ENCODE results near the gene SLC13A3.

Gene SLC13A3

DNA sequence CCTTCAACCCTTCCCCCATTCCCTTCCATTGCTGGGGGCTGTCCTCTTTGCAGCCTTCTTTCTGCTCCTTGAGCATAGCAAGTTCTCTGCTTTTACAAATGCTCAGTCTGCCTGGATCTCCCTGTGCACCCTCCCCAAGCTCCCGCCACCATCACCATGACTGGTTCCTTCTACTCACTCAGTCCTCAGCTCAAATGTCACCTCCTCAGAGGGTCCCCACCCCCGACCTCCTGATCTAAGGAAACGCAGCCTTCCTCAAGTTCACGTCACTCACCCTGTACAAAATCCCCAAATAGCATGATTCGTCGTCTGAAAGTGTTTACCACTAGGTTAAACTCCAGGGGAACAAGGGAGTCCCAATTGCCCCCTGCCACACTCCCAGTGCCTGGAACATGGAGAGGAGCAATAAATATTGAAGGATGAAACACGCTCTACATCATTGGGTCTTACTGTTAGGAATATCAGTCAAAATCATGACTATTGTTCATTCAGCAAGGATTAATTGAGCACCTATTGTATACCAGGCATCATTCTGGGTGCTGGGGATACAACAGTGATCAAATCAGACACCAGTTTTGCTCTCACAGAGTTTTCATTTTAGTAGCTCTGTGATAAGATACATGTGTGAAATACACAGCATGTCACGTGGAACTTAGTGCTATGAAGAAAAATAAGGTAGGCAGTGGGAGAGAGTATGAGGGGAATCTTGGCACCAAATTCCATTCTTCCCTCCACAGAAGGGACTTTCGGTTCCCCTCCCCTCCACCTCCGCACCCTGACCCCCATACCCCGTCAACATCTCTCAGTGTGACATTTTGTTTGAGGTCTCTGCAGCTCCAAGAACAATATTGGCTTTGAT lies 22.4 kb upstream of the SLC13A3 start:
- H3K9ac ChIP-seq (ENCODE audit: low read depth, low read length) = no peak overlapping the region
- no peaks in the 10 kb centered on the region; the same call in 1 of the 2 replicates for H3K4me1 ChIP-seq (ENCODE audit: insufficient read depth, low read length)
- H3K36me3 ChIP-seq (ENCODE audit: insufficient read depth, low read length) = no peaks in the 10 kb centered on the region
- no peaks in the 10 kb centered on the region for H3K9me3 ChIP-seq (ENCODE audit: control insufficient read depth, insufficient read depth, low read length)

DNA sequence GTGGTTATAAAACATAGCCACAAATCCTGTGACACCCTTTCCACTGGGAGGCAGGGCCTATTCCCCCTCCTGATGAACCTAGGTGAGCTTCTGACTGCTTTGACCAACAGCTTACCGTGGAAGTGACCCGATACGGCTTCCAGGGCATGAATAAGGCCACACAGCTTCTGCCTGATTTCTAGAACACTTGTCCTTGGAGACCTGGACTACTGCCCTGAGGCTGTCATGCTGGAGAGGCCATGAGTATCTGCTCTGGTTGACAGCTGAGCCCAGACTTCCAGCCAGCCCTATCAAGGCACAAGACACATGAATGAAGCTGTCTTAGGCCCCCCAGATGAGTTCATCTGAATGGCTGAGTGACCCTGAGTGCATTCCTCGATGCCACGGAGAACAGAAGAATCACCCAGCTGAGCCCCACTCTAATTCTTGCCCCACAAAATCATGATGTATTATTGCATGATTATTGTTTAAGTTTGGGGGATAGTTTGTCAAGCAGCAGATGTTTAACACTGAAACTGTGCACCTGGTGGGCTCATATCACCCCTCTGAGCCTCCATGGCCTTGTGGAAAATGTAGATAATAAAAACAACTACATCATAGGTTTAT lies 21.4 kb upstream of the SLC13A3 start:
- H3K4me1 ChIP-seq (ENCODE audit: insufficient read depth, low read length) = no peaks in the 10 kb centered on the region; the same call in 1 of the 2 replicates
- H3K9ac ChIP-seq (ENCODE audit: low read depth, low read length) = no peak overlapping the region
- H3K36me3 ChIP-seq (ENCODE audit: insufficient read depth, low read length) = no peaks in the 10 kb centered on the region
- H3K9me3 ChIP-seq (ENCODE audit: control insufficient read depth, insufficient read depth, low read length) = no peaks in the 10 kb centered on the region

DNA sequence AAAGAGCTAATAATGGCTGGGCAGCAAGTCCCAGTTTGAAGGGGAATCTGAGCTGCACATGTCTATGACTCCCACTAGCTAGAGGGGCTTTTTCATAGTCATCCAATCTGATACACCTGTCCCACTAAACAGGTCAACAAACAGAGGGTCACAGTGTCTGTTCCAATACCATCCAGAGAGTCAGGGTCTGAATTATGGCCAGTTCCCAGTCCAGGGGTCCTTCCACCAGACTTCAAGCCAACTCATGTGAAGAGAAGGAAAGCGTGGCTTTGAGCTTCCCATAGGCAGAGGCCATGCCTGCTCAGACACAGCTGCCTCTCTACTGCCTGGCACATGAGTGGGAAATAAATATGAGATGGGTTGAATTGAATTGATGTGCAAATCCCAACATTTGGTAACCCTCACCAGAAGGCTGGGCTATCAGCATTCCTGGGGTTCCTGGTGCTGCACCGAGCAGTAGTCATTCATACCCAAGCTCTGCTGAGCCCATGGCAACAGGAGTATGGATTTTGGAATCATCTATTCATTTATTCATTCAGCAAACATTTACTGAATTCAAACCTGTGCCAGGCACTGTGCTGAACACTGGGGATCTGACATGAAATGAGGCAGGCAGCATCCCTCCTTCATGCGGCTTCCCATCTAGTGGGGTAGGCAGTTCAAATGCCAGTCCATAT lies 20.7 kb upstream of the SLC13A3 start:
- Histone ChIP-seq H3K9ac (ENCODE audit: low read depth, low read length) (no peak overlapping the region), H3K4me1 (ENCODE audit: insufficient read depth, low read length) (no peaks in the 10 kb centered on the region; the same call in 1 of the 2 replicates), H3K36me3 (ENCODE audit: insufficient read depth, low read length) (no peaks in the 10 kb centered on the region), H3K9me3 (ENCODE audit: control insufficient read depth, insufficient read depth, low read length) (no peaks in the 10 kb centered on the region)

DNA sequence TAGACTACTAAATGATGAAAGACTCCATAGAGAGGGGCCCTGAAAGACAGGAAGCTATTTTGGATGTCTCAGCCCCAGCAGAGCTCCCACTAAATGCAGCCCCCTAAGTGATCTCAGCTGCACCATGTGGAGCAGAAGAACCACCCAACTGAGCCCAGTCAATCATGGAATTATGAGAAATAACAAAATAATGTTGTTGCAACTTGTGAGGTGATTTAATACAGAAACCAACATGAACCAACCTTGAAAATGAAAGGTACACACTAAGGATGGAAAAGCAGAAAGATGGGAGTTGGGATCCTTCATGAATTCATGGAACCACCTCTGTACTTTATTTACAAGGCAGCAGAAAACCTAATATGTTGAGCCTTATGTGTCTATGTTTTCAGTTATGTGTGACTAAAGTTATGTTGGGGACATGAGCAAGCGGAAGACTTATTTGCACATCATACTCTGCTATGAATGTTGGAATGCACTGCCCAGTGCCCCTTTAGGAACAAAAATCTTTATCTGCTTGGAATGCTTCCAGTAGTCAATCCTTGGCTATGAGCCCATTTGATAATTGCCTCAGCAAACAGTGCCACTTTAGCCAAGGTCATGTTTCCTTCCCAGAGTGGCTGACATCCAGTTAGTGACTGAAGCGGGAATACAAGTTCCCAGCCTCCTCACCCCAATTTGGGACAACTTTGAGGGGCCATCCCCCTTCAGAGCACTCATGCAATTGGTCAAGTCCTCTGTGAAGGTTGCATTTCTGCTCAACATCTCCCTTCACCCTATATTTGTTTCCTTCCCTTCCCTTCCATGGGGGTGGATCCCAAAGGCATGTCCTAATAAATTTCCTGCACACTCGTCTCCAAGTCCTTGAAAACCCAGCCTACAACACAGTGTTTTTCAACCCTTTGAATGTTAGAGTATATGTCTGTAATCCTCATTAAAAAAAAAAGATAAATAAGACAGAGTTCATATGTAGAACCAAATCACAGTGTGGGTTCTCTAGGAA lies 19.6 kb upstream of the SLC13A3 start:
- Histone ChIP-seq H3K9me3 (ENCODE audit: control insufficient read depth, insufficient read depth, low read length) (no peaks in the 10 kb centered on the region), H3K9ac (ENCODE audit: low read depth, low read length) (no peak overlapping the region), H3K36me3 (ENCODE audit: insufficient read depth, low read length) (no peaks in the 10 kb centered on the region), H3K4me1 (ENCODE audit: insufficient read depth, low read length) (no peaks in the 10 kb centered on the region; the same call in 1 of the 2 replicates)

DNA sequence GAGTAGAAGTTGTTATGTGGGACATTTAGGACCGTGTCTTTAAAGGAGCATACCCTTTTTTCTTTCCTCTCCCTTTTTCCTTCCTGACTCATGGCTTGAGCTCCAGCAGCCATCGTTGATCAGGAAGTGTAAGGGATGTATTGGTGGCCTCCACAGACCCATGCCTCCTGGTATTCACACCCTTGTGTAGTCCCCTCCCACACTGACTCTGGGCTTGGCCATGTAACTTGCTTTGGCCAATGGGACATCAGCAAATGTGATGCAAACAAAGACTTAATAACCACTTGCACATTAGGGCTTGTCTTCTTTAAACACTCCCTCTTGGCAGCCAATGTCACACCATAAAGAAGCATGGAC lies 18.9 kb upstream of the SLC13A3 start:
- no peaks in the 10 kb centered on the region; the same call in 1 of the 2 replicates for H3K4me1 ChIP-seq (ENCODE audit: insufficient read depth, low read length)
- H3K36me3 ChIP-seq (ENCODE audit: insufficient read depth, low read length) = no peaks in the 10 kb centered on the region
- H3K9ac ChIP-seq (ENCODE audit: low read depth, low read length) = no peak overlapping the region
- H3K9me3 ChIP-seq (ENCODE audit: control insufficient read depth, insufficient read depth, low read length) = no peaks in the 10 kb centered on the region

DNA sequence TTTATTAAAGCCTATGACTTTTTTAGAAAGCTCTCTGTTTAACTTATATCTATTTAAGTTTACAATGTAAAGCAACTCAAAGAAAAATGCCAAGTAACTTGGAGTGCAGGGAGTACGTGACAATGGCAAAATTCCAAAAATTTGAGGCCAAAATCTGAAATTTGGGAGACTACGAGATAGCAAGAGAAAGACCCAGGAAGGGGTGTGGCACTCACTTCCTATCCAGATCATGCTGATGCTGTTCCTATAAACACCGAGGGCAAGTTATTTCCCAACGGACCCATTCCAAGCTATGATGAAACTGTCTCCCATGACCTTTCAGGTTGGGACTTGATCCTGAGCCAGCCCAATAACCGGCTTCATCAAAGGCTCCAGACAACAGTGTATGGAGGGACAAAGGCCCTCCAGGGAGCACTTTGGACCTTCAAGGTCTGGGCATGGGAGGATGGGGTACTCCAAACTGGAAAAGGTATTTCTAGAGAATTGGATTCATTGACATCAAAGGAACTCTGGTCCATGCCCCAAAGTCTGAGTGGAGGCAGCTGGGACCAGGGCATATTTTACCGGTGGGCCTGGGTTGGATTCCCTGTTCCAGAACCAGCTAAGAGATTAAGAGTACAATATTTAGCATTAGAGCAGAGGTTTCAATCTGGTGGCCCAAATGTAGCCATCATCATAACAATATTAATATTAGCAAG lies 15.7 kb upstream of the SLC13A3 start:
- Histone ChIP-seq H3K9ac (ENCODE audit: low read depth, low read length) (no peak overlapping the region), H3K9me3 (ENCODE audit: control insufficient read depth, insufficient read depth, low read length) (no peaks in the 10 kb centered on the region)

DNA sequence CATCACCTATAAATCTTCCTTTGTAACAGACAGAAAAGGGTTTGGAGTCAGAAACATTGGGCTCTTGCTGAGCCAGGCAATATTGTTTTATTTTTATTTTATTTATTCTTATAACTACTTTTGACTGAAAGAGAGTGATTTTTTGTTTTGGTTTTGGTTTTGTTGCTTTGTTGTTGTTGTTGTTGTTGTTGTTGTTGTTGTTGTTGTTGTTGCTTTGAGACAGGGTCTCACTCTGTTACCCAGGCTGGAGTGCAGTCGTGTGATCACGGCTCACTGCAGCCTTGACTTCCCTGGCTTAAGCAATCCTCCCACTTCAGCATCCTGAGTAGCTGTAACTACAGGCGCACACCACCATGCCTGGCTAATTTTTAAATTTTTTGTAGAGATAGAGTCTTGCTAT lies 15.0 kb upstream of the SLC13A3 start:
- Histone ChIP-seq H3K9ac (ENCODE audit: low read depth, low read length) (no peak overlapping the region), H3K36me3 (ENCODE audit: insufficient read depth, low read length) (peaks cover 5% of the 10 kb centered on the region; the same call in 1 of the 2 replicates), H3K9me3 (ENCODE audit: control insufficient read depth, insufficient read depth, low read length) (no peaks in the 10 kb centered on the region; the same call in 1 of the 2 replicates), H3K4me1 (ENCODE audit: insufficient read depth, low read length) (no peaks in the 10 kb centered on the region)

More for the DNA sequence above, 15.7 kb upstream of the SLC13A3 start:
- Histone ChIP-seq H3K4me1 (ENCODE audit: insufficient read depth, low read length) (no peaks in the 10 kb centered on the region), H3K36me3 (ENCODE audit: insufficient read depth, low read length) (no peaks in the 10 kb centered on the region)

DNA sequence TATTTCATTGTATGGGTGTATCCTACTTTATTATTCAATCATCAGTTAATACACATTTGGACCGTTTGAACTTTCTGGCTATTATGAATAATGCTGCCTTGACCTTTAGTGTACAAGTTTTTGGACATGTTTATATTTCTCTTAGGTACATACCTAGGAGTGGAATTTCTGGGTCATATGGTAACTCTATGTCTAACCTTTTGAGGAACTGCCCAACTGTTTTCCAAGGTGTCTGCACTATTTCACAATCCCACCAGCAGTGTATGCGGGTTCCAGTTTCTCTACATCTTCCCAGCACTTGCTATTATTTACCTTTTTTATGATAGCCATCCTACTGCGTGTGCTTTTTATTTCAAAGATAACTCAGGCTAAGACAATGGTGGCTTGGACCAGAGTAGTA lies 14.3 kb upstream of the SLC13A3 start:
- Histone ChIP-seq H3K9ac (ENCODE audit: low read depth, low read length) (no peak overlapping the region), H3K4me1 (ENCODE audit: insufficient read depth, low read length) (no peaks in the 10 kb centered on the region)

DNA sequence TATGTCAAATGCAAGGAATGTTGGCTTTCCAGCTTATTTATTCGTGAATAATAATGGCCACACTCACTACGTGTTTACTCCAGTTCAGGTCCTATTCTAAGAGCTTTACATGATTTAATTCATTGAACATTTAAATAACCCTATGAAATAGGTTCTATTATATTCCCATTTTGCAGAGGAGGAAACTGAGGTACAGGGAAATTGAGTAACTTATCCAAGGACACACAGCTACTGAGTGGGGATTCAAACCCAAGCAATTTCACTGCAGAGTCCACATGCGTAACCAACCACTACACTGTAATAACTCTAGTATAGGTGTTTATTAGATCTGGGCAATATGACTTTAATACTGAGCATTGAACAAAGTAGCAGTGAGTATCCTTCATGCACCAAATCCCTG lies 12.3 kb upstream of the SLC13A3 start:
- H3K36me3 ChIP-seq (ENCODE audit: insufficient read depth, low read length) = peaks cover 5% of the 10 kb centered on the region; the same call in 1 of the 2 replicates
- H3K4me1 ChIP-seq (ENCODE audit: insufficient read depth, low read length) = no peaks in the 10 kb centered on the region
- H3K9ac ChIP-seq (ENCODE audit: low read depth, low read length) = no peak overlapping the region
- peaks cover 2% of the 10 kb centered on the region; the same call in 1 of the 2 replicates for H3K9me3 ChIP-seq (ENCODE audit: control insufficient read depth, insufficient read depth, low read length)

More for the DNA sequence above, 14.3 kb upstream of the SLC13A3 start:
- H3K9me3 ChIP-seq (ENCODE audit: control insufficient read depth, insufficient read depth, low read length) = no peaks in the 10 kb centered on the region; the same call in 1 of the 2 replicates
- peaks cover 5% of the 10 kb centered on the region; the same call in 1 of the 2 replicates for H3K36me3 ChIP-seq (ENCODE audit: insufficient read depth, low read length)

DNA sequence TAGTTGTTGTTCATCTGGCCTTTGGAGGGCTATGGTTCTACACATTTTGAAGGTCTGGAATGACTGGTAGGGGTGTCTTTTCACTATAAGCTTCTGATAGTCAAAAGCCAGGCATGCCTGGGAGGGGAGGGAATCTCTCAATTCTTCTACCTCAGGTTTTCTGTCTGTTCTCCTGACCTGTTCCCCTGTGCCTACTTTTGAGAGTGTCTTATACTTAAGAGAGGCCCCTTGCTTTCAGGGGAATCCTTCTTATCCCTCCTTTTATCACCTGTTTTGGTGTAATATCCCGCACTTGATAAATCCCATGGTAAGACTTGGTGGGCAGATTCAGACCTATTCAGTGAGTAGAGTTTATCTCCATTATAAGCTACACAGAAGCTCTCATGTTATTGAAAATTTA lies 10.4 kb upstream of the SLC13A3 start:
- Histone ChIP-seq H3K36me3 (ENCODE audit: insufficient read depth, low read length) (peaks cover 5% of the 10 kb centered on the region; the same call in 1 of the 2 replicates), H3K4me1 (ENCODE audit: insufficient read depth, low read length) (no peaks in the 10 kb centered on the region), H3K9me3 (ENCODE audit: control insufficient read depth, insufficient read depth, low read length) (peaks cover 2% of the 10 kb centered on the region; the same call in 1 of the 2 replicates), H3K9ac (ENCODE audit: low read depth, low read length) (no peak overlapping the region)

DNA sequence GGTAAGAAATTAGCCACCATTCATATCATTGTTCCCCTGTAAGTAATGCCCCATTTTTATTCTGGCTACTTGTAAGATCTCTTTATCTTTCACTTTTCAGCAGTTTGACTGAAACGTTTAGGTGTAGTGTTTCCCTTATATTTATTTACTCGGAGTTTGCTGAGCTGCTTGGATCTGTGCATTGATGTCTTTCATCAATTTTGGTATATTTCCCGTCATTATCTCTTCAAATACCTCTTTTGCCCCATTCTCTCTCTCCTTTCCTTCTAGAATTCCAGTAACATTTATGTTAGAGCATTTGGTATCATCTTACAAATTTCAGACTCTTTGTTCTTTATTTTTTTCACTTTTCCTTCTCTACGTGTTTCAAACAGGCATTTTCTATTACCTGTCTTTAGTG lies 9.2 kb upstream of the SLC13A3 start:
- Histone ChIP-seq H3K9me3 (ENCODE audit: control insufficient read depth, insufficient read depth, low read length) (peaks cover 2% of the 10 kb centered on the region; the same call in 1 of the 2 replicates), H3K4me1 (ENCODE audit: insufficient read depth, low read length) (no peaks in the 10 kb centered on the region), H3K9ac (ENCODE audit: low read depth, low read length) (no peak overlapping the region), H3K36me3 (ENCODE audit: insufficient read depth, low read length) (peaks cover 5% of the 10 kb centered on the region; the same call in 1 of the 2 replicates)

DNA sequence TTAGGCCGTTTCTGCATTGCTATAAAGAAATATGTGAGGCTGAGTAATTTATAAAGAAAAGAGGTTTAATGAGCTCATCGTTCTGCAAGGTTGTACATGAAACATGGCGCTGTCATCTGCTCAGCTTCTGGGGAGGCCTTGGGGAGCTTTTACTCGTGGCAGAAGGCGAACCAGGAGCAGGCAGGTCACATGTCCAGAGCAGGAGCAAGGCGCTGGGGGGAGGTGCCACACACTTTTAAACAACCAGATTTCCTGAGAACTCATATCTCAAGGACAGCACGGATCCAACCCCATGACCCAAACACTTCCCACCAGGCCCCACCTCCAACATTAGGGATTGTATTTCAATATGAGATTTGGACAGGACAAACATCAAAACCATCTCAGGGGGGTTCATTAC lies 6.4 kb upstream of the SLC13A3 start:
- H3K36me3 ChIP-seq (ENCODE audit: insufficient read depth, low read length) = peaks cover 5% of the 10 kb centered on the region; the same call in 1 of the 2 replicates
- H3K9ac ChIP-seq (ENCODE audit: low read depth, low read length) = no peak overlapping the region
- no peaks in the 10 kb centered on the region for H3K4me1 ChIP-seq (ENCODE audit: insufficient read depth, low read length)
- peaks cover 2% of the 10 kb centered on the region; the same call in 1 of the 2 replicates for H3K9me3 ChIP-seq (ENCODE audit: control insufficient read depth, insufficient read depth, low read length)

DNA sequence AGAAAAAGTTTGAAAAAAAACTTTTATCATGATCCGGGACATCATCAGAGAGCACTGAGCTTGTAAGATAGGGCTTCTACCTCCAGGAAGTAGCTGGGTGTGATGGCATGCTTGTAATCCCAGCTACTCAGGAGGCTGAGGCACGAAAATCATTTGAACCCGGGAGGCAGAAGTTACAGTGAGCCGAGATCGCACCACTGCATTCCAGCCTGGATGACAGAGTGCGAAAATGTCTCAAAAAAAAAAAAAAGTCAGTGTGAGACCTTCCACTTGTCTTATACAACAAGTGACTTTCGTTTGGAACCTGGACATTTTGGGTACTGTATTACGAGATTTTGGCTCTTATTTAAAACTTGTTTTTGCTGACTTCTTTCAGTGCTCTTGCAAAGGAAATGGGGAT lies 5.9 kb upstream of the SLC13A3 start:
- Histone ChIP-seq H3K36me3 (ENCODE audit: insufficient read depth, low read length) (peaks cover 5% of the 10 kb centered on the region; the same call in 1 of the 2 replicates), H3K9ac (ENCODE audit: low read depth, low read length) (no peak overlapping the region), H3K4me1 (ENCODE audit: insufficient read depth, low read length) (no peaks in the 10 kb centered on the region), H3K9me3 (ENCODE audit: control insufficient read depth, insufficient read depth, low read length) (peaks cover 2% of the 10 kb centered on the region; the same call in 1 of the 2 replicates)

Measured in ES-I3 (cell line).